H1 (cell line): ENCODE measurements around the gene ADAMTS17. TPM values are rescaled to one million over a fixed set of nuclear protein-coding genes. Genes with fewer than 3 reads are reported as not detected.

ENCODE experiments used
- CTCF ChIA-PET: fragments of 300-600 bp; sonication (Branson Sonifier 250); formaldehyde crosslinking; loops from one replicate; lab custom pipeline; 2021; ENCODE audit not compliant: partially characterized antibody; lab: Charles Lee
- POLR2A ChIA-PET: fragments of 300-600 bp; sonication (Branson Sonifier 250); formaldehyde crosslinking; loops from one replicate; lab custom pipeline; 2021; ENCODE audit warnings: inconsistent platforms; ENCODE audit not compliant: partially characterized antibody; lab: Charles Lee
- DNase-seq, 2 experiments: peaks; one replicate each; pipeline versions ENCODE4 v3.0.0 to v3.0.0-alpha.2; 2010 to 2022; ENCODE audit warnings: low spot score in 2 of 2, low read depth in 1 of 2, mixed read lengths in 1 of 2
- FAIRE-seq: peaks from 2 replicates; lab custom pipeline; 2011; peaks lifted over from hg19 to GRCh38; lab: Jason Lieb, UNC
- H2AFZ ChIP-seq: 2 replicates; pipeline ENCODE4 v1.8.1; 2012; ENCODE audit warnings: low read length, inconsistent platforms
- H2AK5ac ChIP-seq: 2 replicates; pipeline ENCODE4 v1.6.1; 2013; ENCODE audit warnings: low read depth, low read length
- H2BK120ac ChIP-seq: replicated peaks from 2 replicates; pipeline ENCODE3; 2013; ENCODE audit warnings: low read depth, low read length, inconsistent platforms
- H2BK12ac ChIP-seq: 2 replicates; pipeline ENCODE4 v1.6.1; 2013; ENCODE audit warnings: low read depth, low read length
- H2BK15ac ChIP-seq: 2 replicates; pipeline ENCODE4 v1.6.1; 2013; ENCODE audit warnings: low read length
- H2BK20ac ChIP-seq: 2 replicates; pipeline ENCODE4 v1.6.1; 2013; ENCODE audit warnings: low read length
- H2BK5ac ChIP-seq: 2 replicates; pipeline ENCODE4 v1.6.1; 2013; ENCODE audit warnings: low read depth, low read length
- H3K14ac ChIP-seq: 2 replicates; pipeline ENCODE4 v1.6.1; 2013; ENCODE audit warnings: inconsistent platforms; ENCODE audit not compliant: insufficient read length
- H3K18ac ChIP-seq: 2 replicates; pipeline ENCODE4 v1.6.1; 2013; ENCODE audit warnings: low read length; ENCODE audit errors: extremely low read depth
- H3K23ac ChIP-seq: 2 replicates; pipeline ENCODE4 v1.6.1; 2013; ENCODE audit warnings: inconsistent platforms; ENCODE audit not compliant: insufficient read length
- H3K23me2 ChIP-seq: 2 replicates; pipeline ENCODE4 v1.6.1; 2013; ENCODE audit warnings: low read depth, low read length
- H3K27ac ChIP-seq: 2 replicates; pipeline ENCODE4 v1.6.1; 2011; ENCODE audit warnings: low read depth, low read length, inconsistent platforms
- H3K27me3 ChIP-seq, 4 experiments: replicated peaks in 1 of 4; 1 replicate in 1 of 4; 2 replicates in 3 of 4; pipeline versions ENCODE4 v1.6.1 to v1.8.1; 2011 to 2013; ENCODE audit warnings: low read length in 3 of 4, mild to moderate bottlenecking in 3 of 4, inconsistent platforms in 2 of 4, mixed read lengths in 2 of 4, moderate library complexity in 1 of 4; ENCODE audit not compliant: control insufficient read depth in 3 of 4, insufficient read depth in 3 of 4; ENCODE audit errors: extremely low read depth in 1 of 4
- H3K36me3 ChIP-seq, 4 experiments: 2 replicates each; pipeline versions ENCODE4 v1.6.1 to v1.8.1; 2011 to 2013; ENCODE audit warnings: mild to moderate bottlenecking in 4 of 4, low read length in 3 of 4, moderate library complexity in 2 of 4, control low read depth in 1 of 4, inconsistent platforms in 1 of 4; ENCODE audit not compliant: insufficient read depth in 4 of 4, control insufficient read depth in 2 of 4
- H3K4ac ChIP-seq: replicated peaks from 2 replicates; pipeline ENCODE3; 2013; ENCODE audit warnings: low read length, low read depth, mixed read lengths, inconsistent platforms; ENCODE audit not compliant: insufficient read length
- H3K4me1 ChIP-seq, 4 experiments: replicated peaks in 1 of 4; 1 replicate in 1 of 4; 2 replicates in 3 of 4; pipeline versions ENCODE4 v1.6.1 to v1.8.1; 2011 to 2013; ENCODE audit warnings: low read length in 3 of 4, inconsistent platforms in 2 of 4, mixed read lengths in 1 of 4; ENCODE audit not compliant: insufficient read depth in 4 of 4, control insufficient read depth in 3 of 4
- H3K4me2 ChIP-seq, 2 experiments: 2 replicates each; pipeline versions ENCODE4 v1.6.1 to v1.8.1; 2011 to 2013; ENCODE audit warnings: low read depth in 2 of 2, low read length in 2 of 2, control low read depth in 1 of 2, inconsistent platforms in 1 of 2, mild to moderate bottlenecking in 1 of 2; ENCODE audit not compliant: insufficient read depth in 1 of 2
- H3K4me3 ChIP-seq, 4 experiments: fragments of 200-600, 300-600 bp in 1 of 4; sonication (generic), shearing (Covaris generic), sonication (Bioruptor Twin) in 1 of 4; 2 replicates each; pipeline versions ENCODE4 v1.5.1 to v1.8.1; 2011 to 2016; ENCODE audit warnings: low read length in 4 of 4, low read depth in 3 of 4, control low read depth in 2 of 4, inconsistent platforms in 2 of 4, mild to moderate bottlenecking in 2 of 4, mixed read lengths in 1 of 4, moderate library complexity in 1 of 4; ENCODE audit not compliant: insufficient read depth in 2 of 4; ENCODE audit errors: extremely low read depth in 1 of 4
- H3K56ac ChIP-seq: replicated peaks from 2 replicates; pipeline ENCODE3; 2013; ENCODE audit warnings: low read depth, mild to moderate bottlenecking, mixed read lengths, low read length, inconsistent platforms; ENCODE audit not compliant: insufficient read length
- H3K79me1 ChIP-seq: 2 replicates; pipeline ENCODE4 v1.6.1; 2013; ENCODE audit warnings: low read depth, low read length, control low read depth
- H3K79me2 ChIP-seq, 2 experiments: 2 replicates each; pipeline versions ENCODE4 v1.6.1 to v1.8.1; 2012 to 2013; ENCODE audit warnings: low read length in 2 of 2, mild to moderate bottlenecking in 2 of 2, inconsistent platforms in 1 of 2; ENCODE audit not compliant: insufficient read depth in 2 of 2, control insufficient read depth in 1 of 2
- H3K9ac ChIP-seq, 4 experiments: replicated peaks in 1 of 4; 1 replicate in 1 of 4; 2 replicates in 3 of 4; pipeline versions ENCODE4 v1.6.1 to v1.8.1; 2011 to 2013; ENCODE audit warnings: low read depth in 3 of 4, low read length in 3 of 4, control low read depth in 2 of 4, mild to moderate bottlenecking in 2 of 4, moderate library complexity in 2 of 4, inconsistent platforms in 1 of 4; ENCODE audit errors: extremely low read depth in 1 of 4
- H3K9me3 ChIP-seq, 2 experiments: 2 replicates each; pipeline versions ENCODE4 v1.6.1 to v1.8.1; 2012 to 2013; ENCODE audit warnings: mild to moderate bottlenecking in 2 of 2, moderate library complexity in 2 of 2, control low read depth in 1 of 2, inconsistent platforms in 1 of 2, low read depth in 1 of 2, low read length in 1 of 2, mixed read lengths in 1 of 2; ENCODE audit not compliant: insufficient read depth in 2 of 2
- H4K20me1 ChIP-seq, 2 experiments: replicated peaks in 1 of 2; 2 replicates each; pipeline versions ENCODE3 to v1.8.1; 2011 to 2013; ENCODE audit warnings: inconsistent platforms in 2 of 2, low read length in 2 of 2, mild to moderate bottlenecking in 1 of 2; ENCODE audit not compliant: insufficient read depth in 2 of 2, control insufficient read depth in 1 of 2
- H4K5ac ChIP-seq: 2 replicates; pipeline ENCODE4 v1.6.1; 2013; ENCODE audit warnings: low read length, low read depth, mixed read lengths, inconsistent platforms; ENCODE audit not compliant: insufficient read length
- H4K8ac ChIP-seq: 2 replicates; pipeline ENCODE4 v1.8.0; 2013; ENCODE audit warnings: mild to moderate bottlenecking, moderate library complexity, low read length, inconsistent platforms; ENCODE audit not compliant: insufficient read depth; ENCODE audit errors: extremely low read depth
- H4K91ac ChIP-seq: replicated peaks from 2 replicates; pipeline ENCODE3; 2013; ENCODE audit warnings: low read length, mixed read lengths, inconsistent platforms; ENCODE audit not compliant: insufficient read length
- ATF2 ChIP-seq: IDR thresholded peaks from 2 replicates; pipeline ENCODE4 v1.6.1; 2012; ENCODE audit warnings: low read length, inconsistent platforms
- BACH1 ChIP-seq: IDR thresholded peaks from 2 replicates; pipeline ENCODE4 v1.6.1; 2012; ENCODE audit warnings: low read length, improper control_type of control experiment
- CBX8 ChIP-seq: fragments of 300-800, 300-1000 bp; sonication (generic); IDR thresholded peaks from 2 replicates; pipeline ENCODE4 v1.7.1; 2016; ENCODE audit warnings: low read depth, low read length, borderline replicate concordance
- CHD2 ChIP-seq: IDR thresholded peaks from 2 replicates; pipeline ENCODE4 v1.6.1; 2012; ENCODE audit warnings: low read length, improper control_type of control experiment
- E2F6 ChIP-seq: IDR thresholded peaks from 2 replicates; pipeline ENCODE4 v1.6.1; 2012; ENCODE audit warnings: inconsistent platforms
- POLR2AphosphoS5 ChIP-seq: IDR thresholded peaks from 2 replicates; pipeline ENCODE4 v1.6.1; 2011; ENCODE audit warnings: low read depth, low read length
- RFX5 ChIP-seq: IDR thresholded peaks from 2 replicates; pipeline ENCODE4 v1.6.1; 2011; ENCODE audit warnings: low read depth, low read length, improper control_type of control experiment, borderline replicate concordance
- SP4 ChIP-seq: IDR thresholded peaks from 2 replicates; pipeline ENCODE4 v1.6.1; 2012; ENCODE audit warnings: low read length, inconsistent platforms
- TAF7 ChIP-seq: optimal IDR thresholded peaks from 2 replicates; pipeline ENCODE3; 2011; ENCODE audit warnings: low read depth, mild to moderate bottlenecking, inconsistent platforms, low read length, moderate library complexity, borderline replicate concordance
- TCF12 ChIP-seq: IDR thresholded peaks from 2 replicates; pipeline ENCODE4 v1.6.1; 2011; ENCODE audit warnings: low read depth, mild to moderate bottlenecking, low read length
- ZNF274 ChIP-seq: IDR thresholded peaks from 2 replicates; pipeline ENCODE4 v1.7.0; 2012; ENCODE audit warnings: low read length, borderline replicate concordance; ENCODE audit errors: extremely low read depth
- WGBS, 2 experiments: shearing (Covaris generic) in 1 of 2; methylation state at CpG; one replicate each; pipeline versions ENCODE4 v1.1.6 to v1.1.7; 2013 to 2015; ENCODE audit warnings: low lambda C conversion rate in 2 of 2, mixed read lengths in 2 of 2, inconsistent platforms in 1 of 2, low coverage in 1 of 2, missing lambda C conversion rate in 1 of 2; ENCODE audit not compliant: insufficient replicate concordance in 2 of 2, insufficient coverage in 1 of 2, insufficient read length in 1 of 2; ENCODE audit errors: extremely low coverage in 1 of 2, missing lambda C conversion rate in 1 of 2; 5-methylcytosine and 5-hydroxymethylcytosine counted together
- polyA plus RNA-seq, 7 experiments: library from polyadenylated mRNA; depleted of rRNA in 3 of 7; stranded (reverse) in 5 of 7; unstranded in 2 of 7; fragments of >200 nt in 5 of 7; fragments of 200-250 nt in 2 of 7; gene quantifications; 1 replicate in 5 of 7; 2 replicates in 1 of 7; 4 replicates in 1 of 7; pipeline versions ENCODE4 v1.2.1 to v1.2.3, GENCODE V29; 2011 to 2013; ENCODE audit warnings: missing spikeins in 2 of 7, mixed read lengths in 2 of 7
- total RNA-seq: library from RNA; stranded (reverse); fragmentation: NEBNext Ultra II Directional; extraction: Animal tissue kit (Norgen Biotek cat#: 25700); gene quantifications from 2 replicates; pipeline ENCODE4 v1.2.1, GENCODE V29; 2021

The ADAMTS17 gene
- total and polyA plus RNA-seq, 2 of the 8 experiments (the other 6 are each of a cell fraction or from before 2014, with no cell fraction given): 0.51 to 1.7 TPM

- H3K4me1 ChIP-seq: no peaks in the 10 kb centered on the region
- no peaks in the 10 kb centered on the region for H3K36me3 ChIP-seq
- no peak overlapping the region for H4K91ac ChIP-seq
- H3K14ac ChIP-seq: no peak overlapping the region
- peaks cover 0 to 2% (median 0%) of the 10 kb centered on the region in 4 experiments; a peak in 2 of 7 replicates for H3K27me3 ChIP-seq
- H3K23ac ChIP-seq: no peak overlapping the region
- DNase-seq (no peak), FAIRE-seq (no peak)
- H2AK5ac ChIP-seq: no peak overlapping the region
- WGBS, 2 experiments: 73% methylated on average over 7 of the region's 7 CpGs; no CpG with 5 or more reads in 1 of the 2 experiments
- no peak overlapping the region for H3K18ac ChIP-seq
- H3K23me2 ChIP-seq: peaks cover 2% of the 10 kb centered on the region; the same call in 1 of the 2 replicates
- no peak overlapping the region for H3K9ac ChIP-seq
- H3K4me2 ChIP-seq: no peak overlapping the region
- no peaks in the 10 kb centered on the region for H4K20me1 ChIP-seq
- no peaks in the 10 kb centered on the region; a peak in 1 of 4 replicates for H3K9me3 ChIP-seq
- no peak overlapping the region for H2BK15ac ChIP-seq
- no peak overlapping the region for H3K4me3 ChIP-seq
- no peak overlapping the region for H2BK20ac ChIP-seq
- no peak overlapping the region for H3K56ac ChIP-seq
- no peak overlapping the region for H2AFZ ChIP-seq
- H4K5ac ChIP-seq: no peak overlapping the region
- ChIA-PET CTCF (no interaction called here), POLR2A (no interaction called here)
- no peaks in the 10 kb centered on the region for H3K79me2 ChIP-seq
- no peak for TF ChIP-seq BACH1
- no peak for TF ChIP-seq CBX8
- TF ChIP-seq POLR2AphosphoS5: no peak
- no peak for TF ChIP-seq RFX5
- no peak for TF ChIP-seq ZNF274
- TF ChIP-seq CHD2: no peak
- TF ChIP-seq SP4: no peak
- TF ChIP-seq ATF2: no peak
- TF ChIP-seq TCF12: no peak
- no peak for TF ChIP-seq E2F6
- no peak for TF ChIP-seq TAF7
- H3K4ac ChIP-seq: no peak overlapping the region
- no peak overlapping the region for H4K8ac ChIP-seq
- H3K27ac ChIP-seq: no peak overlapping the region
- no peak overlapping the region for H2BK120ac ChIP-seq
- H2BK12ac ChIP-seq: no peak overlapping the region
- H2BK5ac ChIP-seq: no peak overlapping the region
- no peaks in the 10 kb centered on the region for H3K79me1 ChIP-seq
Measured at GRCh38 chr15:100054539-100054938, 287.2 kb downstream of the ADAMTS17 start.
